ENCODE data around the gene ACSL4. TPM values are rescaled to one million over a fixed set of nuclear protein-coding genes. Genes with fewer than 3 reads are reported as not detected.
A peak's percentile ranks its signal among the peaks of the same experiment; 100 is the strongest.

The ACSL4 gene
- total RNA-seq, 1 donor from 2014 or later: 18.5 TPM

DNA sequence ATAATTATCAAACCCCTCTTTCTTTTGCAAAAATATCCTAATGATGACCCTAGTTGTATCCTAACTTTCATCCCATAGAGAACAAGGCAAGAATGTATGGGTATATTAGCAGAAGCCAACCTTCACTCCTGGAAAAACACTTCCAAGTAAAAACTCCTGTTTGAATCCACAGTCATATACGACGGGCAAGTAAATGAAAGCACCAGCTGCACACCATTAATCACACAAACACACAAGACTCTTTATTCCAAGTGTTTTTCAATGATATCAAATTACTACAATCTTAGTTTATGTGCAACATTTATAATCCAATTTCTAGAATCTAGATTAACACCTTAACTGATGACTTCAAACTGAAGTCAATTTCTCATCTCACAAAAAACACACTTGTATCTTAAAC lies 22.9 kb downstream of the ACSL4 start:
- Histone ChIP-seq H3K4me3 (no peak overlapping the region), H3K9me3 (no peaks in the 10 kb centered on the region), H3K36me3 (no peaks in the 10 kb centered on the region), H3K4me1 (peaks cover 0 to 4% of the 10 kb centered on the region in 2 donors), H3K27me3 (no peaks in the 10 kb centered on the region), H3K27ac (no peak overlapping the region)
- no peak for DNase-seq (ENCODE audit: low spot score in 2 of 2)
- TF ChIP-seq, protein P1, sequence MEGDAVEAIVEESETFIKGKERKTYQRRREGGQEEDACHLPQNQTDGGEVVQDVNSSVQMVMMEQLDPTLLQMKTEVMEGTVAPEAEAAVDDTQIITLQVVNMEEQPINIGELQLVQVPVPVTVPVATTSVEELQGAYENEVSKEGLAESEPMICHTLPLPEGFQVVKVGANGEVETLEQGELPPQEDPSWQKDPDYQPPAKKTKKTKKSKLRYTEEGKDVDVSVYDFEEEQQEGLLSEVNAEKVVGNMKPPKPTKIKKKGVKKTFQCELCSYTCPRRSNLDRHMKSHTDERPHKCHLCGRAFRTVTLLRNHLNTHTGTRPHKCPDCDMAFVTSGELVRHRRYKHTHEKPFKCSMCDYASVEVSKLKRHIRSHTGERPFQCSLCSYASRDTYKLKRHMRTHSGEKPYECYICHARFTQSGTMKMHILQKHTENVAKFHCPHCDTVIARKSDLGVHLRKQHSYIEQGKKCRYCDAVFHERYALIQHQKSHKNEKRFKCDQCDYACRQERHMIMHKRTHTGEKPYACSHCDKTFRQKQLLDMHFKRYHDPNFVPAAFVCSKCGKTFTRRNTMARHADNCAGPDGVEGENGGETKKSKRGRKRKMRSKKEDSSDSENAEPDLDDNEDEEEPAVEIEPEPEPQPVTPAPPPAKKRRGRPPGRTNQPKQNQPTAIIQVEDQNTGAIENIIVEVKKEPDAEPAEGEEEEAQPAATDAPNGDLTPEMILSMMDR (IDR thresholded peaks at IDR 0.05): no peak
- intact Hi-C loops (cut with DNase I): loop anchor here (2.0 to 5.0 kb wide), 2 partner anchors 147 to 177 kb away; no protein-coding TSS in a partner anchor

DNA sequence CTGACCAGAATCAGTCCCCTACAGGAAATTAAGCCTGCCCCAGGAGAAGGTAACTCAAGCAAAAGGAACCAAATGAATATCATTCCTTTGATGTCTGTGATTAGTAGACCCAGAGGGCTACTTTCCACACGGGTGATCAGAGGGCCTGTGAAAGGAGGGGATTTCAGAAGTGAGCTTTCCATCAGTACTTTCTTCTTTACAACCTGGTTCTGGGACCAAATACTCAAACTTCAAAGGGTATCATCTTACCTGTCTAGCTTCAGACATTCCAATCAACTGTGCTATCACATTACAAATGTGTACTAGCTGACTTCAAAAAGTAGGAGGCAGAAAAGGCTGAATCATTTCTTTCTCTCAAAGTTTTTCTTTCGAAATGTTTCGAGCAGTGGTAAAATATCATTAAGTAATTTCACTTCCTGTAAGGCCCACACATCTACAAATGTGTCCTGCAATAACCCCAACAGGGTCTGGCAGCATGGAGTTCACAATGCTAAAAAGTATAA lies 23.9 kb downstream of the ACSL4 start:
- Histone ChIP-seq H3K4me1 (peaks cover 0 to 4% of the 10 kb centered on the region in 2 donors), H3K36me3 (no peaks in the 10 kb centered on the region), H3K27me3 (no peaks in the 10 kb centered on the region), H3K27ac (peak overlapping the region in 1 of 2 donors; percentile 16), H3K4me3 (no peak overlapping the region), H3K9me3 (no peaks in the 10 kb centered on the region)
- TF ChIP-seq, protein P1 (IDR thresholded peaks at IDR 0.05): no peak
- DNase-seq (ENCODE audit: low spot score in 2 of 2): no peak
- intact Hi-C loops (cut with DNase I): no loop called here

- no peaks in the 10 kb centered on the region for H3K27me3 ChIP-seq
Measured at GRCh38 chrX:109707720-109708119, 25.3 kb downstream of the ACSL4 start.

DNA sequence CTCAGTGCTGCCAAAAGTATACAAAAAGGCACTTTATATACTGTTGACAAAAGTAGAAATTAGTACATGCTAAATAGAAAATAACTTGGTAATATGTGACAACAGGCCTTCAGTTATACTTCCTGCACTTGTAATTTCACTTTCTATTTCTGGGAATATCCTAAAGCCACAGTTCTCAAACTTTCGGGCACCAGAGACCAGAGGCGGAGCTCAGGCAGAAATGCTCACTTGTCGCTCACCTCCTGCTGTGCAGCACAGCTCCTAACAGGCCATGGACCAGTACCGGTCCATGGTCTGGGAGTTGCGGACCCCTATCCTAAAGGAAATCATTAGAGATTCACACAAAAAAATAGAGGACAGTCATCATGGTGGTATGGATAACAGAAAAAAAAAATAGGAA lies 25.7 kb downstream of the ACSL4 start:
- intact Hi-C loops (cut with DNase I): no loop called here
- no peaks in the 10 kb centered on the region for H3K36me3 ChIP-seq
- TF ChIP-seq, protein P1 (IDR thresholded peaks at IDR 0.05): no peak
- no peaks in the 10 kb centered on the region for H3K9me3 ChIP-seq
- no peak for DNase-seq (ENCODE audit: low spot score in 2 of 2)
- H3K27ac ChIP-seq: no peak overlapping the region
- peaks cover 0 to 2% of the 10 kb centered on the region in 2 donors for H3K4me1 ChIP-seq
- H3K27me3 ChIP-seq: no peaks in the 10 kb centered on the region
- H3K4me3 ChIP-seq: no peak overlapping the region

More at GRCh38 chrX:109707720-109708119, 25.3 kb downstream of the ACSL4 start:
- H3K4me1 ChIP-seq: peaks cover 0 to 2% of the 10 kb centered on the region in 2 donors
- H3K9me3 ChIP-seq: no peaks in the 10 kb centered on the region
- no peak for DNase-seq (ENCODE audit: low spot score in 2 of 2)
- TF ChIP-seq, protein P1 (IDR thresholded peaks at IDR 0.05): no peak
- intact Hi-C loops (cut with DNase I): no loop called here
- H3K27ac ChIP-seq: no peak overlapping the region
- H3K36me3 ChIP-seq: no peaks in the 10 kb centered on the region
- no peak overlapping the region for H3K4me3 ChIP-seq

- no peaks in the 10 kb centered on the region for H3K27me3 ChIP-seq
- peaks cover 0 to 2% of the 10 kb centered on the region in 2 donors for H3K4me1 ChIP-seq
- TF ChIP-seq, protein P1 (IDR thresholded peaks at IDR 0.05): no peak
- DNase-seq (ENCODE audit: low spot score in 2 of 2): no peak
- intact Hi-C loops (cut with DNase I): no loop called here
- H3K4me3 ChIP-seq: no peak overlapping the region
- no peaks in the 10 kb centered on the region for H3K36me3 ChIP-seq
- H3K27ac ChIP-seq: no peak overlapping the region
- no peaks in the 10 kb centered on the region for H3K9me3 ChIP-seq
Measured at GRCh38 chrX:109704563-109704962, 28.5 kb downstream of the ACSL4 start.

DNA sequence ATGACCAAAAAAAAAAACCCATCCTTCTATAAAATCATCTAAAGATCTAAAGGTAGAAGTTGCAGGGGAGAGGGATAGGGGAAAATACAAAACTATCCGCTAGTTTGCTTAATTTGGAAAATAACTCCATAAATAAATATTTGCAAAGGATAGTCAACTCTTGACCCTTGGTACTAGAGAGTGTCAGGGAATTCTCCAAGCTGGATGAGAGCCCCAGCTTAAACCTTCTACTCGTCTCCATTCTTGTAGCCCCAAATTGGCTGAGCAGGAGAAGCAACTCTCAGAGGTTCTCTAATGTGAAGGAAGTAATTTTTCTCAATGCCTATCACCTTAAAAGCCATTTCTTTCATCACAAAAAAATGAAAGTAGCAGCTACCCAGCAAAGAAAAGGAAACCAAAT lies 35.2 kb downstream of the ACSL4 start:
- Histone ChIP-seq H3K4me3 (no peak overlapping the region), H3K27me3 (no peaks in the 10 kb centered on the region), H3K36me3 (no peaks in the 10 kb centered on the region), H3K4me1 (no peaks in the 10 kb centered on the region), H3K9me3 (no peaks in the 10 kb centered on the region), H3K27ac (no peak overlapping the region)
- intact Hi-C loops (cut with DNase I): no loop called here
- TF ChIP-seq, protein P1 (IDR thresholded peaks at IDR 0.05): no peak
- DNase-seq (ENCODE audit: low spot score in 2 of 2): no peak

Data from ascending aorta (tissue), 2 donors.